ACC112 (cell line): ENCODE results near the gene REEP1.

ENCODE experiments used
- H2AFZ ChIP-seq: fragments of 200-600 bp; sonication (generic); one replicate; pipeline ENCODE4 v1.6.0; 2017; ENCODE audit warnings: antibody characterized with exemption, low read length; ENCODE audit not compliant: unreplicated experiment
- H3K27ac ChIP-seq: fragments of 200-600 bp; sonication (generic); 2 replicates; pipeline ENCODE4 v1.5.1; 2014; ENCODE audit warnings: low read depth, mild to moderate bottlenecking, antibody characterized with exemption, low read length, moderate library complexity
- H3K27me3 ChIP-seq: fragments of 200-600 bp; sonication (generic); 2 replicates; pipeline ENCODE4 v1.6.1; 2014; ENCODE audit warnings: mild to moderate bottlenecking, antibody characterized with exemption, low read length, moderate library complexity, mixed read lengths; ENCODE audit not compliant: insufficient read depth
- H3K36me3 ChIP-seq: fragments of 200-600 bp; sonication (generic); 2 replicates; pipeline ENCODE4 v1.6.1; 2016; ENCODE audit warnings: mild to moderate bottlenecking, antibody characterized with exemption, low read length, moderate library complexity, mixed read lengths; ENCODE audit not compliant: insufficient read depth
- H3K4me1 ChIP-seq: fragments of 200-600 bp; sonication (generic); one replicate; pipeline ENCODE4 v1.6.1; 2016; ENCODE audit warnings: low read length, mixed read lengths; ENCODE audit not compliant: insufficient read depth, unreplicated experiment, control insufficient read depth
- H3K4me3 ChIP-seq: fragments of 200-600 bp; sonication (generic); 2 replicates; pipeline ENCODE4 v1.5.1; 2014; ENCODE audit warnings: mild to moderate bottlenecking, low read depth, low read length
- H3K79me2 ChIP-seq: fragments of 200-600 bp; sonication (generic); one replicate; pipeline ENCODE4 v1.6.0; 2016; ENCODE audit warnings: low read length; ENCODE audit not compliant: control insufficient read depth, unreplicated experiment, insufficient read depth

The REEP1 gene

DNA sequence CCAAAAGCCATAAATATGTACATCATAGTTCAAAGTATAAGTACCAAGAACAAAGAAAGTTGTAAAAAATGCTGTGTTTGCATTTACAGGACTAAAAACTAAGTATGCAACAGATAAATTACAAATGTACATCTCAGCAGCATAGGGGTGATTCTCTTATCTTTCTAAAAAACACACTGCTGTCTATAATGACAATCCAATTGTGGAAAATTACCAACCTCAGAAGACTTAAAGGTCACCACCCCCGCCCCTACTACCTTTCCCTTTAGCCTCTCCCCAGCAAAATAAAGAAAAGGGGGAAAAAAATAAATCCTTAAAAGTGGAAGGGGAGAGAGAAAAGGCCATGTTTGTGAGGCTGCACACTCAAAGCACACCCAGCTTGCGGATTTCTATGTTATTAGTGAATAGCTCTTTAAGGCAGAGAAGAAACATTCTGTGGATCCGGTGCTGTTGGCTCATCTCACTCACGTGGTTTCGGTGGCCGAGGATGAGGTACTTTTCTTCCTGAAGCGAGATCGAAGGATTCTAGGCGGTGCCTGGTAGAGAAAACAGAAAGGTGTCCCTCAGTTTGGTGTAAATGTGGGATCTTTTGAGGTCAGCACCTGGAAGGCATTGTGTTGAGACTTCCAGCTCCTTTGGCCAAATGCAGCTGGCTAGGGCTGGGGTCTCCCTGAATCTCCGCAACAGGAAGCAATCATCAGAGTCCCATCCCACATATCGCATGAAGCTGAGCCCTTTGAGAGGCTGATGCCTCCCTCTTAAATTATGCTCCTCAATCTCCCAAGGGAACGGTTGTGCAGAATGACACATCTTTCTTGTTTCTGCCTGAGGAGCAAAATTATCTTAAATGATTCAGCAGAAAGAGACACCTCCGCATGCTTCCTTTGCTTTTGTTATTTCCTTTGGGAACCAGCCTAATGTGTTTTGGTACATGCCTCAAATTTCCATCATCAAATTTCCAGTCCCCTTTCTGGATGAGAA lies 120.6 kb downstream of the REEP1 start:
- Histone ChIP-seq H3K79me2 (no peaks in the 10 kb centered on the region), H3K27ac (peak overlapping the region; percentile 76), H3K4me1 (peaks cover 26% of the 10 kb centered on the region), H2AFZ (peak overlapping the region; percentile 74), H3K36me3 (peaks cover 7% of the 10 kb centered on the region; the same call in 1 of the 2 replicates), H3K4me3 (peak overlapping the region; percentile 72), H3K27me3 (no peaks in the 10 kb centered on the region)

DNA sequence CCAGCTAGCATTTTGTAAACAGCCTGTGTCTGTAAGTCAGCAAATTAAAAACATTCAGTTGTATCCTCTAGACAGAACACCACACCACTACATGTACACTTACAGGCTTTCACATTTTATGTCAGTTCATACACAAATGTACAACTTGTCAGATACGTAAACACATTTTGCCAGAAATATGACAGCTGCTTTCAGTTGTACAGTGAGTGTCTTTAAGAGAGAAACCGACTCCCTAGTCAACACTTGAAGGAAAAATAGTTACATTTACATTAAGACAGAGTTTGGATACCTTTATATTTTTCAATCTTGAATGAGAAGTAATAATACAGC lies 123.0 kb downstream of the REEP1 start:
- Histone ChIP-seq H3K27ac (no peak overlapping the region), H3K27me3 (no peaks in the 10 kb centered on the region)

DNA sequence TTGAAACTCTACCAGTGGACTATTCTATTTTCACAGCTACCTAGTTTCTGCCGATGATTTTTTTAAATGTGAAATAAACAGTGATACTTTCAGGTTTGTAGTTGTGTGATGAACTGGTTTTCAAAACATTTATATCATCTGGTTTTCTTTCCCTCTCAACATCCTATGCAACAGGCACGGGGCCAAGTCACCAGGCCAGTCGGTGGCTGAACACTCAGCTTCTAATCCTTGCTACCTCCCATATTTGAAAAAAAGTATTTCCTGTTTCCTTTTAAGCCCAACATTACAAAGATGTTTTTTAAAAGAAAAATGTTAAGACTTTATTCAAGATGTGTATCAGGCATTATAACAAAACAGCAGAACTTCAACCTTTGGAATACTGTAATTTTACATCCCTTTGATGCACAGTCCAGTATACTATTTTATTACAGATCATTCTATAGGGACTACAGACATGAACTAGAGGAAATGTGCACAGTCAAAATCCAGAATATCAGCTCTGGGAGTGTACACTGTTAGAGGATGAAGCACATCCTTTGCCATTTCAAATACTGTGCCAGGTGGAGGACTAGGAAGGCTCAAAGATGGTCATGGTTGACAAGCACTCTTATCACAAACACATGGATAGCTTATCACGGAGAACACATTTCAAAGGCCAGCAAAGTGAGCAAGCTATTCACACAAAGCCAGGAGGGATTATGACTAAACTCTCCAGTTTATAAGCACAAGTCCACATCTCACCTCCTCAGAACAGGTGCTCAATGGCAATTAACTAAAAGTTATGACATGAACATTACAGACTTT lies 123.5 kb downstream of the REEP1 start:
- no peak overlapping the region for H3K27ac ChIP-seq
- H3K4me1 ChIP-seq = peaks cover 26% of the 10 kb centered on the region
- H3K36me3 ChIP-seq = peaks cover 21% of the 10 kb centered on the region
- no peak overlapping the region for H2AFZ ChIP-seq
- H3K27me3 ChIP-seq = no peaks in the 10 kb centered on the region
- H3K79me2 ChIP-seq = no peaks in the 10 kb centered on the region
- H3K4me3 ChIP-seq = no peak overlapping the region

More for the DNA sequence above, 123.0 kb downstream of the REEP1 start:
- Histone ChIP-seq H3K4me3 (no peak overlapping the region), H3K36me3 (peaks cover 17% of the 10 kb centered on the region), H2AFZ (no peak overlapping the region), H3K79me2 (no peaks in the 10 kb centered on the region), H3K4me1 (peaks cover 26% of the 10 kb centered on the region)

DNA sequence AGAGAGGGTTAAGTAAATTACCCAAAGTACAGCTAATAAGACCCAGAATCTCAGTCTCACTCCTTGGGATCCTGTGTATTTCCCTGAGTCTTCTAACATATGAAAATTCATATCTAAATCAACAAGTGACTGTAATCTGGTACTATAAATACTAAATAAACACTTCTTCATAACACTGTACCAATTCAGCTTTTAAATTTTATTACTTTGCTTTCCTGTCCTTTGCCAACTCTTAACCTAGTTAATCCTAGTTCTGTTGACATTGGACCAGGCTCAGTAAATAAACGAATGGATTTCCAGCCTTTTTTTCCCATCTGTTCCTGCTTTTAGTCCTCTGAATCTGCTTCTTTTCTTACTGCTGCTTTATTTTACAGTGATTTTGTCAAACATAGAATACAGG lies 124.4 kb downstream of the REEP1 start:
- Histone ChIP-seq H3K4me1 (peaks cover 26% of the 10 kb centered on the region), H3K27ac (no peak overlapping the region), H3K4me3 (no peak overlapping the region), H3K79me2 (no peaks in the 10 kb centered on the region), H2AFZ (no peak overlapping the region), H3K36me3 (peaks cover 22% of the 10 kb centered on the region), H3K27me3 (no peaks in the 10 kb centered on the region)

DNA sequence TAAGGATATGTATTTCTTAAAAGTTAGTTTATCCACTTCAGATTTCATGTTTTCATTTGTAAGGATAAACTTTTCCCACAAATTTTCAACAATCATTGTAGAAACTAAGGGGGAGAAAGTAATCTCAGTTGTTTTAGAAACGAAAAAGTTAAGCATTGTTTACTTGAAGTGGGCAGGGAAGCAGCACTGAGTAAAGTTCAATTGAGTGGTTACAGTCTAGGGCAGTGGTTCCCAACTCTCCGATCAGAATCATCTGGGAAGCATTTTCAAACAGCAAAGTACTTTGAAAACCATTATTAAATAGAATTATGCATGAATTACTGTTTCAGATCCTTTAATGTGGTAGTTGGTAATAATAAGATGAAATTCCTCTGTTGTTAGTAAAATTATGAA lies 125.6 kb downstream of the REEP1 start:
- Histone ChIP-seq H3K4me3 (no peak overlapping the region), H3K36me3 (peaks cover 22% of the 10 kb centered on the region), H3K79me2 (no peaks in the 10 kb centered on the region), H3K27ac (no peak overlapping the region), H3K4me1 (peaks cover 15% of the 10 kb centered on the region), H2AFZ (no peak overlapping the region), H3K27me3 (no peaks in the 10 kb centered on the region)

DNA sequence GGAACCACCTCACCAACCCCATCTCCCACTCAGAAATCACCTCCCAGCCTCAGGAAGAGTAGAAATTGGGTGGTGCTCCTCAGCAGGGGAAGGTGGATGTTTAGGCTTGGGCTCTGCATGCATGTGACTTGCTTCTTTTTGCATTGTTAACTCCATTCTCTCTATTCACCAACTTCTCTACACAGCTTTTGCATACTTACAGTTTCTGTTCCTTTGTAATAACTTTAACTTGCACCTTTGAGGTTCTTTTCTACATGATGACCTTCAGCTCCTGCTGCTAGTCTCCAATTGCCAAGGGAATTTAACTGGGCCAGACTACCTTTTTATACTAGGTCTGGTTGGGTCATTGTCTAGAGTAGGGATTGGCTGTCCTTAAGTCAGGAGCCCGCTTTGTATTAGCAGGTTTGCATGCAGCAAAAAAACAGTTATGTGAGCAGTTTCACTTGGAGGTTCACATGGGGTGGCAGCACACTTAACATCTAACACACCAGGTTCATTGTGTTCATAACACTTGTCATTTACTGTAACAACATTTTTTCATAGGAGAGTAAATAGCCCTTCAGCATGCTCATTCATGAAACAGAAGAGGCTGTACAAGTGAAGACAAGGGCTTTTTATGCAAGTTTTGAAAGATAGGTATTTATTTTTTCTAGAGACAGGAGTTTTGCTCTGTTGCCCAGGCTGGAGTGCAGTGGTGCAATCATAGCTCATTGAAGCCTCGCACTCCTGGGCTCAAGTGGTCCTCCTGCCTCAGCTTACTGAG lies 126.2 kb downstream of the REEP1 start:
- Histone ChIP-seq H3K79me2 (no peaks in the 10 kb centered on the region), H3K27ac (no peak overlapping the region), H2AFZ (no peak overlapping the region), H3K27me3 (no peaks in the 10 kb centered on the region), H3K4me3 (no peak overlapping the region), H3K36me3 (peaks cover 22% of the 10 kb centered on the region), H3K4me1 (peaks cover 10% of the 10 kb centered on the region)

DNA sequence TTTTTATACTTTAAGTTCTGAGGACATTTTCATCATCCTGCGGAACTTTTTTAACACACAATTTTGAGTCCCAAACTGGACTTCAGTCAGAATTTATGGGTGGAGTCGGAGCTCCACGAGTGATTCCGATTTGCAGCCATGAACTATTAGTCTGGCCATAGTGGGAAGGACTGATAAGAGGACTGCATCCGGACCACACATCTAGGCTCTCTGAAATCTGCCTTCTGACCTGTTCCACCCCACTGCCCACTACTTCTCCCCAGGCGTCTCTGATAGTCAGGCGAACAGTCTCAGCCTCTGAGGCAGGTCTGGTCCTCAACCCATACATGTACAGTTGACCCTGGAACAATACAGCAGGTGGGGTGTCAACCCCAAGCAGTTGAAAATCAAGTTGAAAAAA lies 133.0 kb downstream of the REEP1 start:
- Histone ChIP-seq H3K36me3 (peaks cover 5% of the 10 kb centered on the region; the same call in 1 of the 2 replicates), H2AFZ (no peak overlapping the region), H3K4me1 (peaks cover 15% of the 10 kb centered on the region), H3K79me2 (peaks cover 55% of the 10 kb centered on the region), H3K27ac (no peak overlapping the region), H3K27me3 (no peaks in the 10 kb centered on the region), H3K4me3 (no peak overlapping the region)

DNA sequence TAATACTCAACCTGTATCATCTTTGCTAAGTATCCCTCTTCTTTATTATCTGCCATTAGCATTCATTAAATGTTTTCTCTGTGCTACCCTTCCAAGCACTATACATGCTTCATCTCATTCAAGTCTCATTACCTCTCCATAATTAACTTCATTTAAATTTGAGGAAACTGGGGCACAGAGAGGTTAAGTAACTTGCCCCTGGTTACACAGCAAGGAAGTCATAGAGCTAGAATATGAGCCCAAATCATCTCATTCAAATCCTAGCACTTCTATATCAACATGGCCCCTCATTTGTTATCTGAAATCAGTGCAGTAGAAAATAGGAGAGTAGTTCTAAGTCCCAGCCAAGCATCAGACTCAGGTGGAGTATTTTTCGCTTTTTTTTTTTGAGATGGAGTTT lies 133.8 kb downstream of the REEP1 start:
- Histone ChIP-seq H3K4me3 (no peak overlapping the region), H3K4me1 (peaks cover 15% of the 10 kb centered on the region), H3K36me3 (no peaks in the 10 kb centered on the region), H3K27me3 (no peaks in the 10 kb centered on the region), H3K79me2 (peaks cover 57% of the 10 kb centered on the region), H2AFZ (no peak overlapping the region), H3K27ac (no peak overlapping the region)

DNA sequence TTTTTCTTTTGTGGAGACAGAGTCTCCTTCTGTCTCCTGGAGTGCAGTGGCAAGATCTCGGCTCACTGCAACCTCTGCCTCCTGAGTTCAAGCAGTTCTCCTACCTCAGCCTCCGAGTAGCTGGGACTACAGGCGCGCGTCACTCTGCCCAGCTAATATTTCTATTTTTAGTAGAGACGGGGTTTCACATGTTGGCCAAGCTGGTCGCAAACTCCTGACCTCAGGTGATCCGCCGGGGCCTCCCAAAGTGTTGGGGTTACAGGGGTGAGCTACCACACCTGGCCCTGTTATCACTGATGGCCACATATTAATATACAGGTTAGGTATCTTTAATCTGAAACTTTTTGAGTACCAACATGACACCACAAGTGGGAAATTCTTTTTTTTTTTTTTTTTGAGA lies 134.7 kb downstream of the REEP1 start:
- H3K36me3 ChIP-seq = no peaks in the 10 kb centered on the region
- peaks cover 57% of the 10 kb centered on the region for H3K79me2 ChIP-seq

DNA sequence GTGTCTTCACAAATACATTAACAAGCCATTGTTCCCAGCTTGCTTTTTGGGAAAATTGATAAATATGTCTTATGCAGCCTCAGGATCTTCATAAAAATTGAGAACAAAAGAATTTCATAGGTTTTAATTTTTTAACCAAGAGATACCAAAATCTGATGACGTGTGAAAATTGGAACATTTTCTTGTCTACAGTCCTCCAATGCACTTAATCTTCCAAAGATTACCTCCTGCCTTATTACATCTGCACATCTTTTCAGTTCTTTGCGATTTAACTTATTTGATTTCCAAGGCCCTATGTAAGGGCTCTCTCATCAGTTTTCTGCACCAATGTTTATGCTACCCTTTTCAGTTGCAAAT lies 135.1 kb downstream of the REEP1 start:
- Histone ChIP-seq H3K27me3 (no peaks in the 10 kb centered on the region), H2AFZ (no peak overlapping the region), H3K4me1 (peaks cover 15% of the 10 kb centered on the region), H3K27ac (no peak overlapping the region), H3K36me3 (no peaks in the 10 kb centered on the region), H3K79me2 (peaks cover 57% of the 10 kb centered on the region), H3K4me3 (no peak overlapping the region)

More for the DNA sequence above, 134.7 kb downstream of the REEP1 start:
- no peak overlapping the region for H3K4me3 ChIP-seq
- H3K27ac ChIP-seq = no peak overlapping the region
- peaks cover 15% of the 10 kb centered on the region for H3K4me1 ChIP-seq
- no peaks in the 10 kb centered on the region for H3K27me3 ChIP-seq
- no peak overlapping the region for H2AFZ ChIP-seq
